ENCODE measurements around the gene ATP13A3. TPM values are rescaled to one million over a fixed set of nuclear protein-coding genes. Genes with fewer than 3 reads are reported as not detected.

Gene ATP13A3
- total RNA-seq, 2 experiments from 2014 or later = 79.5 to 84.5 TPM

DNA sequence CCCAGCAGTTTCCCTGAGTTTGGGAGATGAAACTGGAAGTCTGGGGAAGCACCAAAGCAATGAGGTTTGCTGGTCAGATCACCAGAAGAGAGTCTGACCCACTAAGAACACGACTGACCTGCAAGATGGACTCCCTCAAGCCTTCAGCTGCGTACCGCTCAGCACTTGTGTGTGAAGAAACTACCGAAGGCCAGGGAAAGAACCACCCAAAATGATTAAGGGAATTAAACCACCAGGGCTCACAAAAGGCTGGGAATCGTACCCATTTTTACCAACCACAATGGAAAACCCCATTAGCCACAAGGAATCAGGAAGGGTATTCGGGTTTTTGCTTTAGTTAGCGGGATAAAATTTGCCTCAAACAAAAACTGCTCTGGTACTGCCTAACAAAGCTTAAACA is 21.6 kb downstream of the ATP13A3 start:
- no peak for DNase-seq (ENCODE audit: low spot score)
- H3K27ac ChIP-seq (ENCODE audit: low read depth, low read length, poor library complexity, severe bottlenecking) = no peak overlapping the region
- TF ChIP-seq, protein P1, sequence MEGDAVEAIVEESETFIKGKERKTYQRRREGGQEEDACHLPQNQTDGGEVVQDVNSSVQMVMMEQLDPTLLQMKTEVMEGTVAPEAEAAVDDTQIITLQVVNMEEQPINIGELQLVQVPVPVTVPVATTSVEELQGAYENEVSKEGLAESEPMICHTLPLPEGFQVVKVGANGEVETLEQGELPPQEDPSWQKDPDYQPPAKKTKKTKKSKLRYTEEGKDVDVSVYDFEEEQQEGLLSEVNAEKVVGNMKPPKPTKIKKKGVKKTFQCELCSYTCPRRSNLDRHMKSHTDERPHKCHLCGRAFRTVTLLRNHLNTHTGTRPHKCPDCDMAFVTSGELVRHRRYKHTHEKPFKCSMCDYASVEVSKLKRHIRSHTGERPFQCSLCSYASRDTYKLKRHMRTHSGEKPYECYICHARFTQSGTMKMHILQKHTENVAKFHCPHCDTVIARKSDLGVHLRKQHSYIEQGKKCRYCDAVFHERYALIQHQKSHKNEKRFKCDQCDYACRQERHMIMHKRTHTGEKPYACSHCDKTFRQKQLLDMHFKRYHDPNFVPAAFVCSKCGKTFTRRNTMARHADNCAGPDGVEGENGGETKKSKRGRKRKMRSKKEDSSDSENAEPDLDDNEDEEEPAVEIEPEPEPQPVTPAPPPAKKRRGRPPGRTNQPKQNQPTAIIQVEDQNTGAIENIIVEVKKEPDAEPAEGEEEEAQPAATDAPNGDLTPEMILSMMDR (conservative IDR thresholded peaks at IDR 0.05; ENCODE audit: low read length) = no peak
- TF ChIP-seq EZH2phosphoT487 (IDR thresholded peaks at IDR 0.05; ENCODE audit: borderline replicate concordance, low read depth, low read length) = no peak
- no TSS peak for BruUV-seq (replicated peaks)
- H3K36me3 ChIP-seq (ENCODE audit: insufficient read depth, low read length) = peaks cover 5% of the 10 kb centered on the region; the same call in 1 of the 2 replicates
- intact Hi-C loops (cut with micrococcal nuclease; ENCODE audit: unreplicated experiment) = no loop called here
- H3K79me2 ChIP-seq (ENCODE audit: insufficient read depth, low read depth, low read length) = peaks cover 47% of the 10 kb centered on the region
- ChIA-PET CTCF (ENCODE audit: unreplicated experiment) (no interaction called here), POLR2A (interaction anchor here (1.2 kb wide), 1 partner anchor 10 kb away, joined by 3 read pairs; no protein-coding TSS in a partner anchor)
- 0 out of 2 replicates have a peak, but pooled peaks cover 2% of the 10 kb centered on the region for H4K20me1 ChIP-seq (ENCODE audit: insufficient read depth, low read length)
- H3K9me2 ChIP-seq (ENCODE audit: insufficient read depth, low read length) = no peaks in the 10 kb centered on the region
- no peak overlapping the region for H2AFZ ChIP-seq (ENCODE audit: low read length)
- no peak overlapping the region for H3K4me3 ChIP-seq (ENCODE audit: low read depth, low read length, poor library complexity, severe bottlenecking)
- no peaks in the 10 kb centered on the region for H3K9me3 ChIP-seq (ENCODE audit: low read length)
- H3K4me1 ChIP-seq (ENCODE audit: insufficient read depth, low read length, poor library complexity, severe bottlenecking) = peaks cover 3% of the 10 kb centered on the region
- no peak overlapping the region for H3K4me2 ChIP-seq (ENCODE audit: low read length)

DNA sequence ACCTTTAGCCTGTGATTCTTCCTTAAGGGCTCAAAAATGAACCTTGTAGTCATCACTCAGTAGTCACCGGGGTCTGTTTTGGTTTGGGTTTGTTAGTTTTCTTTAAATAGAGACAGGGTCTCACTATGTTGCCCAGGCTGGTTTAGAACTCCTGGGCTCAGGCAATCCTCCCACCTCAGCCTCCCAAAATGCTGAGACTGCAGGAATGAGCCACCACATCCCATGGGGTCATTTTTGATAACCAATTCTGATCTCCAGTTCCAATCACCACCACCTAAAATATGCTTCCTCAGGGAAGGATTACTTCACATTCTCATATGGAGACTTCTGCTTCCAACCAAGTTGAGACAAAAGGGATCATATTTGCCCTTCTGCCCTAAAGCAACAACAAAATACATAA is 22.1 kb downstream of the ATP13A3 start:
- H3K4me1 ChIP-seq (ENCODE audit: insufficient read depth, low read length, poor library complexity, severe bottlenecking) = peaks cover 3% of the 10 kb centered on the region
- intact Hi-C loops (cut with micrococcal nuclease; ENCODE audit: unreplicated experiment) = no loop called here
- no peak overlapping the region for H3K4me3 ChIP-seq (ENCODE audit: low read depth, low read length, poor library complexity, severe bottlenecking)
- H4K20me1 ChIP-seq (ENCODE audit: insufficient read depth, low read length) = no peaks in the 10 kb centered on the region
- POLR2A ChIA-PET = no interaction called here
- H3K9me3 ChIP-seq (ENCODE audit: low read length) = no peaks in the 10 kb centered on the region
- peaks cover 11% of the 10 kb centered on the region; the same call in 1 of the 2 replicates for H3K36me3 ChIP-seq (ENCODE audit: insufficient read depth, low read length)
- no peak overlapping the region for H3K4me2 ChIP-seq (ENCODE audit: low read length)
- CTCF ChIA-PET (ENCODE audit: unreplicated experiment) = no interaction called here
- H3K27ac ChIP-seq (ENCODE audit: low read depth, low read length, poor library complexity, severe bottlenecking) = no peak overlapping the region
- TF ChIP-seq EZH2phosphoT487 (IDR thresholded peaks at IDR 0.05; ENCODE audit: borderline replicate concordance, low read depth, low read length) = no peak
- BruUV-seq (replicated peaks) = no TSS peak
- peaks cover 43% of the 10 kb centered on the region for H3K79me2 ChIP-seq (ENCODE audit: insufficient read depth, low read depth, low read length)
- no peak overlapping the region for H2AFZ ChIP-seq (ENCODE audit: low read length)
- H3K9me2 ChIP-seq (ENCODE audit: insufficient read depth, low read length) = no peaks in the 10 kb centered on the region
- DNase-seq (ENCODE audit: low spot score) = no peak

DNA sequence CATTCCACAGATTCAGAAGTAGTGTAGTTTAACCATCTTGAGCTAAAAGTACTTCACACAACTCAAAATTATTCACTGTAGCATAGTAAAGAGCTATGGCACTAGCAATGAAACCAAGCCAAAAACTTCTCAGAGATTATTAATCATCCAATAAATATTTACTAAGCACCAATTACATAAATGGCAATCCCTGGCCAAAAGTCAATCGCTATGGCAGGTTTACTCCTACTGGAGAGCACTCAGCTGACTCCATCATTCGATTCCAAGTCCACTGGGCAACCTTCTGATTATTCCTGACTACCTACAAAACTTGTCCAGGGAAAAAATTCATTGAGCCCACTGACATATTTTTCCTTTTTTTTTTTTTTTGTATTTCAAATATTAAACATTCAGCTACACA is 23.9 kb downstream of the ATP13A3 start:
- no peak overlapping the region for H2AFZ ChIP-seq (ENCODE audit: low read length)
- CTCF ChIA-PET (ENCODE audit: unreplicated experiment) = no interaction called here

More for the DNA sequence above, 23.9 kb downstream of the ATP13A3 start:
- Histone ChIP-seq H4K20me1 (ENCODE audit: insufficient read depth, low read length) (no peaks in the 10 kb centered on the region), H3K36me3 (ENCODE audit: insufficient read depth, low read length) (peaks cover 18% of the 10 kb centered on the region; the same call in 1 of the 2 replicates), H3K27ac (ENCODE audit: low read depth, low read length, poor library complexity, severe bottlenecking) (no peak overlapping the region), H3K4me1 (ENCODE audit: insufficient read depth, low read length, poor library complexity, severe bottlenecking) (peaks cover 3% of the 10 kb centered on the region), H3K9me2 (ENCODE audit: insufficient read depth, low read length) (no peaks in the 10 kb centered on the region), H3K79me2 (ENCODE audit: insufficient read depth, low read depth, low read length) (peaks cover 31% of the 10 kb centered on the region), H3K4me2 (ENCODE audit: low read length) (no peak overlapping the region), H3K9me3 (ENCODE audit: low read length) (no peaks in the 10 kb centered on the region), H3K4me3 (ENCODE audit: low read depth, low read length, poor library complexity, severe bottlenecking) (no peak overlapping the region)
- POLR2A ChIA-PET = interaction anchor here (0.5 to 1.4 kb wide), 7 partner anchors 8 to 311 kb away, joined by 3 to 4 read pairs (median 3); no protein-coding TSS in a partner anchor
- intact Hi-C loops (cut with micrococcal nuclease; ENCODE audit: unreplicated experiment) = no loop called here
- TF ChIP-seq, protein P1 (conservative IDR thresholded peaks at IDR 0.05; ENCODE audit: low read length) = no peak
- no peak for TF ChIP-seq EZH2phosphoT487 (IDR thresholded peaks at IDR 0.05; ENCODE audit: borderline replicate concordance, low read depth, low read length)
- no TSS peak for BruUV-seq (replicated peaks)
- DNase-seq (ENCODE audit: low spot score) = no peak
